Stimulated activated CD4-positive, alpha-beta T cell treated with anti-CD3 and anti-CD28 coated beads, Interleukin-2, amount 100 ng/mL, for 4 hours (primary cell): ENCODE measurements around the gene TSHR.
A peak's percentile ranks its signal among the peaks of the same experiment; 100 is the strongest.
"Not testable (repeated sequence)": the region's sequence is repeated elsewhere in the genome, so short reads cannot be mapped to it uniquely, and the experiment has no call there.

ENCODE experiments used
- DNase-seq: peaks from one replicate; pipeline ENCODE4 v3.0.0-alpha.2; 2020; ENCODE audit warnings: low read depth

The TSHR gene

DNA sequence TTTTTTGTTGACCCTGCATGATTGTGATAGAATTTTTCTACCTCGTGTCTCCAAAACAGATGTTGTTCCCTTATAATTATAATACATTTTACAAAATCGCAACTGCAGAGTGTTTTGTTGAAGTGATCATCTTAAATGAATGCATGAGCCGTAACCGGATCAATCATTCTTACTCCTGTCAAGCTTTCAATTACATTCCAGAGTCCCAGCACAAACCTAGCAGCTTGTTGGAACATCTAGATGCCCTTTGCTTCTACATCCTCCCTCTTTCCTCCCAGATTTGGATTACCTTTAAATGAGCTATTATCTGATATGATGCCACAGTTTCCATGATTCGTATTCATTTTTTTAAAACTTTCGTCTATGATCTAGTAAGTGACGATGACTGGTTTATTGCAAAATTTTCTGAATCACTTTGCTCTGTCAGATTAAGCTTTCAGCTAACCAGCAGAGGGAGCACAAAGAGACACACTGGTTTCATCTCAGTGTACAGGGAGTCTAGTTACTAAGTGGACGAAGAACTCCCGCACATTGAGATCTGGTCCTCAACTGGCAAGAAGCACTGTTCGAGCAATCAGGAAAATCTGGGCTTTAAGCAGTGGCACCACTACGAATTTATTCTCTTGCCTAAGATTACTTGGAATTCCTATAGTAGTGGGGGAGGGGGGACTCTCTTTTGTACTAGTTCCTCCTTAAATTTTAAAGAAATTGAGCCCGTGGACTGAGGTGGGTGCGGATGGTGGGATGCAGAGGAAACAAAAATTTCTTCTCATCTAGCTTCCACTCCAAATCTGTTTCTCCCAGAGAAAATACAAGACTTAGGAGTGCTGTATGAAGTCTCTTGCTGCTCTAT is 40.9 kb downstream of the TSHR start:
- peak; percentile 13 for DNase-seq

GRCh38 chr14:81001447-81001846 is 46.0 kb downstream of the TSHR start:
- no peak for DNase-seq

DNA sequence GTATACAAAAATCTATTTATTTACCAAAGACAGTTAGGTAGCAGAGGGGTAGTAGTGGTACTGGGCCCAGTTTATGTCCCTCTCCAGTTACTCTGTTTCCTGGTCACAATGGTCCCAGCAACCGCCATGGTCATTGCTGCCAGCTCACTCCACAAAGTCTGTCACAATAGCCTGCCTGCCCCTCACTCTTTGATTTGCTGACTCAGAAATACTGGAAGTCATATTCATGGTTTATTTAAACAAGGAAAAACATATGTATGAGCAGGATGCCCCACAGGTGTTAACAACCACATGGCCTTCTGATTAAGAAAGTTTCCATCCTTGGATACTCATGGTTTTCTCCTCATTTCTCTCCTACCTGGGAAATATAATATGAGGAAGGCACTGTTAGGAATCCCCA is 49.2 kb downstream of the TSHR start:
- DNase-seq, result no peak

DNA sequence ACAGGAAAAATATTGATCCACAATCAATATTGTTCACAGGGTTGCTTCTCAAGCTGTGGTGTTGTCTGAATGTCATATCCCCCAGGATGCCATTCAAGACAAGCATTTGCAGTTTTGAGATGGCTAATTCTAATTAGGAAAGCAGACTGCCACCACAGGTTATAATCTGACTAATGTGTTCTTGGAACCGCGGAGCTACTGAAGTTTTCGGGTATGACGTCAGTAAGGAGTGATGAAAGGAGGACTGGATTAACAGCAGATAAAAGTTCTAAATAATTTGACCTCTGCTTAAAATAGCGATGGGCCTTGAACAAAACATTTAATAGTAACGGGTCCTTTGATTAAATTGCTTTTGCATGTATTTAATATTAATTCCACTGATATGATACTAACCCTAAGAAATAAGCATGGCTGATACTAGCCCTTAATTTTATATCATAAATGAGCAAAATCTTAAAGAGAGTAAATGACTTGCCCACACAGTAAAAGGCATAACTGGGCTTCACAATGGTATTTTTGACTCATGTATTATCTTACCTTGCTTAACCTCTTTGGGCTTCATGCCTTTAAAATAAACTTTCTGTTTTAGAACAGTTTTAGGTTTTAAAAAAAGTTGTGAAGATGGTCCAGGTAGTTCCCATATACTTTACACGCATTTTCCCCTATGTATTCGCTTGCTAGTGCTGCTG is 50.3 kb downstream of the TSHR start:
- no peak for DNase-seq

DNA sequence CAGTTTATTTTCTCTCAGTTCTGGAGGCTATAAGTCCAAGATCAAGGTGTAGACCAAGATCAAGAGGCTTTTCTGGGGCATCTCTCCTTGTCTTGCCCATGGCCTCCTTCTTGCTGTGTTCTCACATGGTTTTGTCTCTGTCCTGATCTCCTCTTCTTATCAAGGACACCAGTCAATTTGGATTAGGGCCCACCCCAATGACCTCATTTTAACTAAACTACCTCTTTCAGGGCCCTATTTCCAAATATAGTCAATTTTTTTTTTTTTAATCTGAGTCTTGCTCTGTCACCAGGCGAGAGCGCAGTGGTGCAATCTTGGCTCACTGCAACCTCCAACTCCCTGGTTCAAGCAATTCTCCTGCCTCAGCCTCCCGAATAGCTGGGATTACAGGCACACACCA is 50.8 kb downstream of the TSHR start:
- DNase-seq, result no peak

DNA sequence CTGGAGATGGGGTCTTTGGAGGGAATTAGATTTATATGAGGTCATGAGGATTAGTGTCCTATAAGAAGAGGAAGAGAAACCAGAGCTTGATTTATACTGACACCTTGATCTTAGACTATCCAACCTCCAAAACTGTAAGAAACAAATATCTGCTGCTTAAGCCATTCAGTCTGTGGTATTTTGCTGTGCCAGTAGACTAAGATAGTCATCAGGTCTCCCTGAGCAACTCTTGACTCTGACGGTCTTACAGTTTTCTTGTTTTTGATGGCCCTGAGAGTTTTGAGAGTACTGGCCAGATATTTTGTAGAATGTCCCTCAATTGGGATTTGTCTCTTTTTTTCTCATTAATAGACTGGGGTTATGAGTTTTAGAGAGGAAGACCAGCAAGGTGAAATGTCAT is 51.7 kb downstream of the TSHR start:
- DNase-seq, result no peak

DNA sequence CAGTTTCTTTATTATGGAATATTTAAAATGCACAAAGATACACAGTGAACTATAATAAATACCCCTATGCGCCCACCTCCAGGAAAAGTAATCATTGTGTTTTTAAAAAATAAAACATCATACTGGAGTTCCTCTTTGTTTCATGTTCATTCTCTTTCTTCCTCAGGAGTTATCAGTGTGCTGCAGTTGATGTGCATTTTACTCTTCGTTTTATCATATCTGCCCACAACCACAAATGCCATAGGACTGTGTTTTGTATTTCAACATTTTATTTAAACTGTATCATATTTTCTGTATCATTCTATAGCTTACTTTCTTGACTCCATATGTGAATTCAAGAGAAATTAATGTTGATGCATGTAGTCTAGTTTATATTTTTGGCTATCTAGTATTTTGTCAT is 53.9 kb downstream of the TSHR start:
- DNase-seq, result no peak

DNA sequence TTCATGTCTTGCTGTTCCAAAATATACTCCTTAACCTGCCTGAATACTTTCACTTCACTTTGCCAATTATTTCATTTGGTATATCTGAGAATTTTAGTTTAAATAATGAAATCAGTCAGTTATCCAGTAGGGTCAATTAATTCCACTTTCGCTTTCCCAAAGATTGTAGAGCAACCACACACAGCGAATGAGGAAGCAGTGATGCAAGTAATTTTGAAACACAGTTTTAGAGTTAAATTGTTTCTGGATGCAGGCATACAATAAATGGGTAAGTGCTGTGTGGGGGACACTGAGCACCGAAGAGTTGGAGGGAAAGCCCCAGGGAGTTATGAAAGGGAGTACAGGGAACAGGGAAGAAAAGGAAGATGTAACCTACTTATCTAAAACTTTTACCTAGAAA is 62.8 kb downstream of the TSHR start:
- no peak for DNase-seq

DNA sequence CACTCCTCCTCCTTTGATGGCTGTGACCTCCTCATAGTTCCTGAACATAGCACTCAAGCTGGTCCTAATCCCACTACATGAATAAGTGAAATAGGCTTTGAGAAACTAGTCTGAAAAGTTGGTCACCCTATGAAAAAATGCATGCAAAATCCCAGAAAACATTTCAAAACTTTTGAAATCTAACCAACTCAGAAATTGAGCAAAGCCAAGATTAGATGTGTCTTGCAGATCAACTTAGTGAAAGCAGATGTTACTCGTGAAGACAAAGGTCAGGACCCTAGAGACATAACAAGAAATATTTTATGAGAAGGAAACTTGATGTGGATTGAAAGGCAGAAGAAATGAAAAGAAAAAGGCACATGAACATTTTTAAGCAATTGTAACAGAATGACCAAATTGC is 63.3 kb downstream of the TSHR start:
- DNase-seq, result no peak

DNA sequence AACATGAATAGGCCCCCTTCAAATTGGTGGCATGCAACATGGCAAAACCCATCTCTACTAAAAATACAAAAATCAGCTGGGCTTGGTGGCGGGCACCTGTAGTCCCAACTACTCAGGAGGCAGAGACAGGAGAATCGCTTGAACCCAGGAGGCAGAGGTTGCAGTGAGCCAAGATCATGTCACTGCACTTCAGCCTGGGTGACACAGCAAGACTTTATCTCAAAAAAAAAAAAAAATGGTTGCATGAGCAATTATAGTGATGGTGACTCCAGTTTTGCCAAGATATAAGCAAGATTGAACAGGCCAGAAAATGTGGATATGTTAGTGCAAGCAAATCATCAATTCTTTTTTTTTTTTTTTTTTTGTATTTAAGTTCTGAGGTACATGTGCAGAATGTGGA is 63.7 kb downstream of the TSHR start:
- not testable (repeated sequence) for DNase-seq

DNA sequence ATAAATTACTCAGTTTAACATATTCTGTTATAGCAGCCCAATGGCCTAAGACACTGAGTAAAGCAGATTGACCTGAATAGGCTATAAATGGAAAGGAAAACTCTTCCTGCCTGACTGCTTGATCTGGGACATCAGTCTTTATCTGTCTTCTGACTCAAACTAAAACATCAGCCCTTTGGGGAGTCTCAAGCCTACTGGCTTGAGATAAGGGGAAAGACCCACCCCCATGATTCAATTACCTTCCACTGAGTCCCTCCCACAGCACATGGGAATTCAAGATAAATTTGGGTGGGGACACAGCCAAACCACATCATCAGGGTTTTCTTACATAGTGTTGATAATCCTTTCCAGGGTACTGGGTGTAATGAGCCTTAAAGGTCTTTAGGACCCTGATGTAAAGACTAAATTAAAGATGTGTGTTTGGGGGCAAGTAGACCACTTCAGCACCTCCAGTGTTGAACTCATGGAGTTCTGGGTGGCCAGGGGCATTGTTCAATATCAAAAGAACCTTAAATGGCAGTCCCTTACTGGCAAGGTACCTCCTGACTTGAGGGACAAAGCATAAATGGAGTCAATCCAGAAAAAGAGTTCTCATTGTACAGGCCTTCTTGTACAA is 67.8 kb downstream of the TSHR start:
- DNase-seq, result no peak

GRCh38 chr14:81028461-81028860 is 73.0 kb downstream of the TSHR start:
- no peak for DNase-seq

- no peak for DNase-seq
These were observed 76.1 kb downstream of the TSHR start for GRCh38 chr14:81031488-81031887.

GRCh38 chr14:81033698-81034240 is 78.3 kb downstream of the TSHR start:
- DNase-seq, result no peak

GRCh38 chr14:81042438-81042837 is 87.0 kb downstream of the TSHR start:
- no peak for DNase-seq

GRCh38 chr14:81051547-81051946 is 96.1 kb downstream of the TSHR start:
- DNase-seq, result no peak

DNA sequence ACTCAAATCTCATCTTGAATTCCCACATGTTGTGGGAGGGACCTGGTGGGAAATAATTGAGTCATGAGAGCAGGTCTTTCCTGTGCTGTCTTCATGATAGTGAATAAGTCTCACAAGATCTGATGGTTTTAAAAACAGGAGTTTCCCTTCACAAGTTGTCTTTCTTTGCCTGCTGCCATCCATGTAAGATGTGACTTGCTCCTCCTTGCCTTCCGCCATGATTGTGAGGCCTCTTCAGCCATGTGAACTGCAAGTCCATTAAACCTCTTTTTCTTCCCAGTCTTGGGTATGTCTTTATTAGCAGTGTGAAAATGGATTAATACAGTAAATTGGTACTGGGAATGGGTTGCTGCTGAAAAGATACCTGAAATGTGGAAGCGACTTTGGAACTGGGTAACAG is 98.6 kb downstream of the TSHR start:
- not testable (repeated sequence) for DNase-seq

DNA sequence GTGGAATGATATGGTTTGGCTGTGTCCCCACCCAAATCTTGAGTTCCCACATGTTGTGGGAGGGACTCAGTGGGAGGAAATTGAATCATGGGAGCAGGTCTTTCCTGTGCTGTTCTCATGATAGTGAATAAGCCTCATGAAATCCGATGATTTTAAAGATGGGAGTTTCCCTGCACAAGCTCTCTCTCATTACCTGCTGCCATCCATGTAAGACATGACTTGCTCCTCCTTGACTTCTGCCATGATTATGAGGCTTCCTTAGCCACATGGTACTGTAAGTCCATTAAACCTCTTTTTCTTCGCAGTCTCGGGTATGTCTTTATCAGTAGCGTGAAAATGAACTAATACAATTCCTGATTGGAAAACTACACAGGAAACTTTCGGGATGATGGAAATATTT is 100.5 kb downstream of the TSHR start:
- DNase-seq, result no peak

- no peak for DNase-seq
These were observed 107.0 kb downstream of the TSHR start for GRCh38 chr14:81062380-81062779.

GRCh38 chr14:81062816-81063215 is 107.4 kb downstream of the TSHR start:
- no peak for DNase-seq

GRCh38 chr14:81066672-81067071 is 111.3 kb downstream of the TSHR start:
- DNase-seq, result no peak

DNA sequence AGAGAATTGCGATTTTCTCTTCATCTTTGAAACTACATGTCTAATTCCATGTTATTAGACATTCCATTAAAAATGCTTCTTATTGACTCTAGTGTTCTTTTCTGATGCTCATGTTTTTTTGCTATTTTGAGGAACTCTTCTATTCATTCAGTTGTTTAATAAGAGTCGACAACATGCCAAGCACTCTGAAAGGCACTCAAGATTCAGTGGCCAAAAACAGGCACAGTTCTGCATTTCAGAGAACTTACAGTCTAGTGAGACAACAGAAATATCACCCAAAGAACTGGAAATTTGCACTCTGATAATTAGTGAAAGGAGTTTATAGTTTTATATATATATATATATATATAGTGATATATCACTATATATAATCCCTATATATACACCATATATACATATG is 111.7 kb downstream of the TSHR start:
- no peak for DNase-seq
